Karpas-422 (cell line): ENCODE measurements around the gene RAI14. TPM values are rescaled to one million over a fixed set of nuclear protein-coding genes. Genes with fewer than 3 reads are reported as not detected.

Experiments
- DNase-seq: peaks from one replicate; pipeline ENCODE4 v3.0.0-alpha.2; 2015
- H2AFZ ChIP-seq: fragments of 200-600 bp; sonication (generic); 2 replicates; pipeline ENCODE4 v1.6.1; 2014; ENCODE audit warnings: antibody characterized with exemption, low read length, mixed read lengths
- H3K27ac ChIP-seq: fragments of 200-600 bp; sonication (generic); 2 replicates; pipeline ENCODE4 v1.5.1; 2014; ENCODE audit warnings: mild to moderate bottlenecking, low read length, moderate library complexity
- H3K27me3 ChIP-seq: fragments of 200-600 bp; sonication (generic); 2 replicates; pipeline ENCODE4 v1.6.1; 2014; ENCODE audit warnings: low read length, mixed read lengths
- H3K36me3 ChIP-seq: fragments of 200-600 bp; sonication (generic); 2 replicates; pipeline ENCODE4 v1.6.1; 2014; ENCODE audit warnings: low read length, mixed read lengths; ENCODE audit not compliant: insufficient read depth
- H3K4me1 ChIP-seq: fragments of 200-600 bp; sonication (generic); 2 replicates; pipeline ENCODE4 v1.6.1; 2014; ENCODE audit warnings: mild to moderate bottlenecking, low read length, mixed read lengths
- H3K4me2 ChIP-seq: fragments of 200-600 bp; sonication (generic); 2 replicates; pipeline ENCODE4 v1.6.1; 2014; ENCODE audit warnings: low read length, low read depth, mild to moderate bottlenecking; ENCODE audit not compliant: poor library complexity, severe bottlenecking
- H3K4me3 ChIP-seq: fragments of 200-600 bp; sonication (generic); 2 replicates; pipeline ENCODE4 v1.5.1; 2014; ENCODE audit warnings: mild to moderate bottlenecking, antibody characterized with exemption, low read length, mixed read lengths
- H3K79me2 ChIP-seq: fragments of 200-600 bp; sonication (generic); 2 replicates; pipeline ENCODE4 v1.6.1; 2014; ENCODE audit warnings: mild to moderate bottlenecking, low read length, mixed read lengths
- H3K9ac ChIP-seq: fragments of 200-600 bp; sonication (generic); 2 replicates; pipeline ENCODE4 v1.6.0; 2014; ENCODE audit warnings: low read length
- H3K9me2 ChIP-seq: fragments of 200-600 bp; sonication (generic), shearing (Covaris generic); replicated peaks from 2 replicates; pipeline ENCODE4 v1.6.0; 2014; ENCODE audit warnings: mild to moderate bottlenecking, low read length, moderate library complexity; ENCODE audit not compliant: insufficient read depth
- H3K9me3 ChIP-seq: fragments of 300-700, 200-600 bp; sonication (generic); 2 replicates; pipeline ENCODE4 v1.6.1; 2014; ENCODE audit warnings: low read length, mixed read lengths
- H4K20me1 ChIP-seq: fragments of 200-600 bp; sonication (generic); 2 replicates; pipeline ENCODE4 v1.6.1; 2014; ENCODE audit warnings: mild to moderate bottlenecking, antibody characterized with exemption, low read length, low read depth; ENCODE audit not compliant: insufficient read depth
- total RNA-seq: library from RNA; depleted of rRNA; stranded (reverse); fragments of >200 nt; shearing (Covaris generic); gene quantifications from 2 replicates; pipeline ENCODE4 v1.2.3, GENCODE V29; 2014; ENCODE audit warnings: low replicate concordance

Gene RAI14
- total RNA-seq, 1 experiment from 2014 or later: not detected

DNA sequence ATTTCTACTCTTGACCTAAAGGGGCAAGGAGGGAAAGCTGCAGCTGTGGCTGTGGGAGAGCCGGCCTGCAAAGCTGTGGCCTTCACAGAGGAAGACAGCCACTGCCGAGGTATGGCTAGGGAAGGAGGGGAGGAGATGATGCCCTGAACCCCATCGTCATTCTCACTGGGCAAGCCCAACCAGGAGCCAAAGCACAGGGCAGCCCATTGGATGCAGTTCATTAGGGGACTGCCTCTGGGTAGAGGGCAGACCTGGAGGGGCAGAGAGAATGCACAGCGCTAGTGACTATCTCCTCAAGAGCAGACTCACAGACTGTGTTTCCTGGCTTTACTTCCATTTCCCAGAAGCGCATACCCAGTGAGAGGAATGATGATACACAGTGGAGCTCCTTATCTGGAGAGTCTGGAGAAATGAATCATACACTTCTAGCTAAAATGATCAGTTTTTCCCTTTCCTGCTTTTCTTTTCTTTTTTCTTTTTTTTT is 135.7 kb downstream of the RAI14 start:
- no peaks in the 10 kb centered on the region for H3K79me2 ChIP-seq
- H3K9me3 ChIP-seq: no peaks in the 10 kb centered on the region
- H3K27ac ChIP-seq: no peak overlapping the region
- H3K27me3 ChIP-seq: no peaks in the 10 kb centered on the region
- H3K9ac ChIP-seq: no peak overlapping the region
- H3K4me2 ChIP-seq: no peak overlapping the region
- no peaks in the 10 kb centered on the region for H3K4me1 ChIP-seq
- no peaks in the 10 kb centered on the region for H4K20me1 ChIP-seq
- H2AFZ ChIP-seq: no peak overlapping the region
- H3K36me3 ChIP-seq: no peaks in the 10 kb centered on the region
- no peak overlapping the region for H3K4me3 ChIP-seq
- no peaks in the 10 kb centered on the region for H3K9me2 ChIP-seq
- DNase-seq: no peak

- no peak overlapping the region for H3K27ac ChIP-seq
- no peaks in the 10 kb centered on the region for H3K79me2 ChIP-seq
- H3K9me2 ChIP-seq: no peaks in the 10 kb centered on the region
- H3K9me3 ChIP-seq: no peaks in the 10 kb centered on the region
- no peak for DNase-seq
- no peaks in the 10 kb centered on the region for H3K36me3 ChIP-seq
- no peak overlapping the region for H3K4me3 ChIP-seq
- no peak overlapping the region for H3K9ac ChIP-seq
- no peaks in the 10 kb centered on the region for H3K4me1 ChIP-seq
- no peak overlapping the region for H3K4me2 ChIP-seq
- H3K27me3 ChIP-seq: no peaks in the 10 kb centered on the region
- no peaks in the 10 kb centered on the region for H4K20me1 ChIP-seq
- no peak overlapping the region for H2AFZ ChIP-seq
Measured at GRCh38 chr5:34802834-34803563, 146.9 kb downstream of the RAI14 start.

GRCh38 chr5:34803974-34804732 is 148.0 kb downstream of the RAI14 start:
- Histone ChIP-seq H3K27ac (no peak overlapping the region), H3K79me2 (no peaks in the 10 kb centered on the region), H2AFZ (no peak overlapping the region), H3K4me2 (no peak overlapping the region), H3K4me1 (no peaks in the 10 kb centered on the region), H4K20me1 (no peaks in the 10 kb centered on the region), H3K36me3 (no peaks in the 10 kb centered on the region), H3K9me3 (no peaks in the 10 kb centered on the region), H3K9me2 (no peaks in the 10 kb centered on the region), H3K27me3 (no peaks in the 10 kb centered on the region), H3K4me3 (no peak overlapping the region), H3K9ac (no peak overlapping the region)
- no peak for DNase-seq

GRCh38 chr5:34804913-34805312 is 148.8 kb downstream of the RAI14 start:
- H3K4me3 ChIP-seq: no peak overlapping the region
- DNase-seq: no peak
- H3K9me2 ChIP-seq: no peaks in the 10 kb centered on the region
- H3K4me1 ChIP-seq: no peaks in the 10 kb centered on the region
- H3K79me2 ChIP-seq: no peaks in the 10 kb centered on the region
- H3K9ac ChIP-seq: no peak overlapping the region
- no peaks in the 10 kb centered on the region for H3K36me3 ChIP-seq
- H2AFZ ChIP-seq: no peak overlapping the region
- no peak overlapping the region for H3K4me2 ChIP-seq
- no peaks in the 10 kb centered on the region for H3K9me3 ChIP-seq
- no peaks in the 10 kb centered on the region for H3K27me3 ChIP-seq
- no peaks in the 10 kb centered on the region for H4K20me1 ChIP-seq
- H3K27ac ChIP-seq: no peak overlapping the region

DNA sequence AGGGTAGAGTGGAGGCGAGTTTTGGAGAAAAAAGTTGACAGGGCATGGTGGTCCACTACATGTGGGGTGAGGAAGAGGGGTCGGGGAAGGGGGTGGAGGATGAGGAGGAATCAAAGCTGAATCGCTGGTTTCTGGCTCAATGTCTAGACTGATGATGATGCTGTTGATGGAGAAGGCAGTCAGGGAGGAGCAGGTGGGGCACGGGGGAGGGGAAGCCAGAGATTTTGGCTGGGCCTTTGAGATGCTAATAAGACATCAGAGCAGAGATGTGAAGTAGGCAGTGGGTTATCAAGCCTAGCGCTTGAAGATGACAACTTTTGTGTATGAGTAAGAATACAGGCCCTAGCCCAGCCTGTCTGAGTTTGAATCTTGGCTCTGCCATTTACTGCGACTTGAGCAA is 150.4 kb downstream of the RAI14 start:
- no peak for DNase-seq
- Histone ChIP-seq H3K4me2 (no peak overlapping the region), H2AFZ (no peak overlapping the region), H3K9me3 (no peaks in the 10 kb centered on the region), H3K79me2 (no peaks in the 10 kb centered on the region), H3K27me3 (no peaks in the 10 kb centered on the region), H3K4me3 (no peak overlapping the region), H3K9me2 (no peaks in the 10 kb centered on the region), H3K9ac (no peak overlapping the region), H3K27ac (no peak overlapping the region), H3K4me1 (no peaks in the 10 kb centered on the region), H3K36me3 (no peaks in the 10 kb centered on the region), H4K20me1 (no peaks in the 10 kb centered on the region)

DNA sequence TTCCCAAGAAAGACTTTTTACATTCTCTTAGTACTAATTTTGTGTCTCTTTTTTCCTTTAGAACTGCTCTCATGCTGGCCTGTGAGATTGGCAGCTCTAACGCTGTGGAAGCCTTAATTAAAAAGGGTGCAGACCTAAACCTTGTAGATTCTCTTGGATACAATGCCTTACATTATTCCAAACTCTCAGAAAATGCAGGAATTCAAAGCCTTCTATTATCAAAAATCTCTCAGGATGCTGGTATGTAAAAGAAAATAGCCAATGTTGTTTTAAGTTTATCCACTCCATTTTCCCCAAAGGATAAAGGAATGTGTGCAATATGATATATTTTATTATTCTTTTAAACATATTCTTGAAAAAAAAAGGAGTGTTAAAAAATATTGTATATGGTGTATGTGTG is 155.6 kb downstream of the RAI14 start:
- no peaks in the 10 kb centered on the region for H3K36me3 ChIP-seq
- H3K4me2 ChIP-seq: no peak overlapping the region
- DNase-seq: no peak
- H2AFZ ChIP-seq: no peak overlapping the region
- no peaks in the 10 kb centered on the region for H4K20me1 ChIP-seq
- no peak overlapping the region for H3K4me3 ChIP-seq
- H3K9ac ChIP-seq: no peak overlapping the region
- no peaks in the 10 kb centered on the region for H3K9me3 ChIP-seq
- H3K4me1 ChIP-seq: no peaks in the 10 kb centered on the region
- H3K9me2 ChIP-seq: no peaks in the 10 kb centered on the region
- H3K79me2 ChIP-seq: no peaks in the 10 kb centered on the region
- H3K27me3 ChIP-seq: no peaks in the 10 kb centered on the region
- H3K27ac ChIP-seq: no peak overlapping the region

- Histone ChIP-seq H4K20me1 (no peaks in the 10 kb centered on the region), H3K27me3 (no peaks in the 10 kb centered on the region), H3K4me3 (no peak overlapping the region), H3K27ac (no peak overlapping the region), H3K36me3 (no peaks in the 10 kb centered on the region), H3K9me2 (no peaks in the 10 kb centered on the region), H3K9ac (no peak overlapping the region), H3K4me1 (no peaks in the 10 kb centered on the region), H3K79me2 (no peaks in the 10 kb centered on the region), H2AFZ (no peak overlapping the region), H3K9me3 (no peaks in the 10 kb centered on the region), H3K4me2 (no peak overlapping the region)
- DNase-seq: no peak
Measured at GRCh38 chr5:34813509-34813908, 157.4 kb downstream of the RAI14 start.

- Histone ChIP-seq H3K9me2 (no peaks in the 10 kb centered on the region), H2AFZ (no peak overlapping the region), H3K9me3 (no peaks in the 10 kb centered on the region), H3K27ac (no peak overlapping the region), H3K9ac (no peak overlapping the region), H3K4me1 (no peaks in the 10 kb centered on the region), H3K4me3 (no peak overlapping the region), H3K4me2 (no peak overlapping the region), H4K20me1 (no peaks in the 10 kb centered on the region), H3K27me3 (no peaks in the 10 kb centered on the region), H3K79me2 (no peaks in the 10 kb centered on the region), H3K36me3 (no peaks in the 10 kb centered on the region)
- DNase-seq: no peak
Measured at GRCh38 chr5:34817558-34818351, 161.6 kb downstream of the RAI14 start.
